HepG2 (cell line): ENCODE data around the gene ADARB2. TPM values are rescaled to one million over a fixed set of nuclear protein-coding genes. Genes with fewer than 3 reads are reported as not detected.

Experiments
- ATAC-seq: fragments of 200-7000 bp; cut with Tn5 transposase; 3 replicates; pipeline ENCODE4 v1.9.1; 2020; ENCODE audit warnings: mild to moderate bottlenecking, moderate library complexity
- BruUV-seq: library from RNA; stranded (reverse); fragments of 400-500 nt; replicated peaks from 2 replicates; lab custom pipeline; 2021; lab: Mats Ljungman, UMichigan
- CTCF ChIA-PET: fragments of 300-600 bp; formaldehyde crosslinking; extraction: SDS; loops from one replicate; lab custom pipeline; 2021; ENCODE audit warnings: low total read pairs, inconsistent platforms, low intra/inter-chr PET ratio; lab: Yijun Ruan, JAX
- POLR2A ChIA-PET: fragments of 350-600 bp; sonication (Branson Sonifier 250); formaldehyde crosslinking; loops from one replicate; lab custom pipeline; 2020; ENCODE audit warnings: antibody characterized with exemption, inconsistent platforms; lab: Yijun Ruan, JAX
- DNase-seq: peaks from one replicate; pipeline ENCODE4 v3.0.0-alpha.2; 2015; ENCODE audit warnings: low spot score
- FAIRE-seq: peaks from 3 replicates; lab custom pipeline; 2011; peaks lifted over from hg19 to GRCh38; lab: Jason Lieb, UNC
- H2AFZ ChIP-seq: one replicate; pipeline ENCODE4 v1.6.1; 2011; ENCODE audit warnings: low read length, inconsistent platforms
- H3K27ac ChIP-seq: fragments of 300-600 bp; 3 replicates; pipeline ENCODE4 v1.8.0; 2011; ENCODE audit warnings: mixed run types, mild to moderate bottlenecking, mixed read lengths, low read length, inconsistent platforms; ENCODE audit not compliant: insufficient read depth; ENCODE audit errors: extremely low read length
- H3K27me3 ChIP-seq, 2 experiments: fragments of 200-600 bp in 1 of 2; 2 replicates in 1 of 2; 3 replicates in 1 of 2; pipeline versions ENCODE4 v1.6.0 to v1.8.0; 2011; ENCODE audit warnings: low read length in 2 of 2, mild to moderate bottlenecking in 2 of 2, moderate library complexity in 2 of 2, inconsistent platforms in 1 of 2; ENCODE audit not compliant: insufficient read depth in 2 of 2, control insufficient read depth in 1 of 2
- H3K36me3 ChIP-seq, 2 experiments: fragments of 200-600 bp in 1 of 2; replicated peaks in 1 of 2; 2 replicates in 1 of 2; 3 replicates in 1 of 2; pipeline versions ENCODE4 v1.5.1 to v1.8.0; 2011; ENCODE audit warnings: low read length in 2 of 2, inconsistent platforms in 1 of 2; ENCODE audit not compliant: insufficient read depth in 2 of 2, control insufficient read depth in 1 of 2
- H3K4me1 ChIP-seq: 2 replicates; pipeline ENCODE4 v1.5.1; 2012; ENCODE audit warnings: low read length, inconsistent platforms; ENCODE audit not compliant: insufficient read depth
- H3K4me2 ChIP-seq: 2 replicates; pipeline ENCODE4 v1.6.0; 2011; ENCODE audit warnings: low read depth, low read length, inconsistent platforms
- H3K4me3 ChIP-seq, 3 experiments: fragments of 200-600 bp in 1 of 3; sonication (generic), shearing (Covaris generic) in 1 of 3; replicated peaks in 1 of 3; 2 replicates each; pipeline ENCODE4 v1.5.1; 2011 to 2016; ENCODE audit warnings: low read length in 3 of 3, inconsistent platforms in 2 of 3, low read depth in 2 of 3, mild to moderate bottlenecking in 2 of 3, control low read depth in 1 of 3, mixed read lengths in 1 of 3; ENCODE audit not compliant: insufficient read depth in 1 of 3
- H3K79me2 ChIP-seq: one replicate; pipeline ENCODE4 v1.6.1; 2011; ENCODE audit warnings: low read length, inconsistent platforms; ENCODE audit not compliant: insufficient read depth
- H3K9ac ChIP-seq: 2 replicates; pipeline ENCODE4 v1.6.0; 2011; ENCODE audit warnings: mild to moderate bottlenecking, low read depth, low read length, inconsistent platforms; ENCODE audit not compliant: insufficient read depth
- H3K9me3 ChIP-seq: 2 replicates; pipeline ENCODE4 v1.5.1; 2012; ENCODE audit warnings: mild to moderate bottlenecking, low read length
- H4K20me1 ChIP-seq: 2 replicates; pipeline ENCODE4 v1.6.0; 2011; ENCODE audit warnings: inconsistent platforms, mild to moderate bottlenecking, low read length, moderate library complexity; ENCODE audit not compliant: insufficient read depth
- ATF1 ChIP-seq: IDR thresholded peaks from 2 replicates; pipeline ENCODE4 v1.6.1; 2016; ENCODE audit warnings: mild to moderate bottlenecking, control low read depth
- ATRX ChIP-seq: sonication (generic); formaldehyde crosslinking; IDR thresholded peaks from 2 replicates; pipeline ENCODE4 v1.4.0; 2020; ENCODE audit warnings: missing genetic modification reagents, borderline replicate concordance
- CAMTA2 ChIP-seq: sonication (generic); formaldehyde crosslinking; IDR thresholded peaks from 2 replicates; pipeline ENCODE4 v1.4.0; 2020; ENCODE audit warnings: mild to moderate bottlenecking, missing genetic modification reagents, borderline replicate concordance
- ELF3 ChIP-seq: IDR thresholded peaks from 2 replicates; pipeline ENCODE4 v1.6.1; 2016; ENCODE audit warnings: missing genetic modification reagents, missing compliant biosample characterization
- PHB2 ChIP-seq: fragments of 450-650 bp; IDR thresholded peaks from 2 replicates; pipeline ENCODE4 v1.6.1; 2018; ENCODE audit not compliant: partially characterized antibody
- RFX1 ChIP-seq: fragments of 450-650 bp; IDR thresholded peaks from 2 replicates; pipeline ENCODE4 v1.6.1; 2017
- SMYD3 ChIP-seq: sonication (generic); formaldehyde crosslinking; IDR thresholded peaks from 2 replicates; pipeline ENCODE4 v1.8.1; 2023; ENCODE audit warnings: mild to moderate bottlenecking, missing genetic modification reagents
- SNAI1 ChIP-seq: sonication (generic); formaldehyde crosslinking; IDR thresholded peaks from 2 replicates; pipeline ENCODE4 v1.5.0; 2020; ENCODE audit warnings: mild to moderate bottlenecking, missing genetic modification reagents, borderline replicate concordance
- SP5 ChIP-seq: IDR thresholded peaks from 2 replicates; pipeline ENCODE4 v1.6.1; 2016; ENCODE audit warnings: low read depth, borderline replicate concordance
- U2AF1 ChIP-seq: fragments of 200-400 bp; formaldehyde crosslinking; optimal IDR thresholded peaks from 2 replicates; pipeline ENCODE3; 2017; ENCODE audit warnings: mild to moderate bottlenecking, low read depth, low read length
- ZFP37 ChIP-seq: sonication (generic); formaldehyde crosslinking; IDR thresholded peaks from 2 replicates; pipeline ENCODE4 v1.4.0; 2020; ENCODE audit warnings: missing genetic modification reagents, borderline replicate concordance
- ZFX ChIP-seq: sonication (generic); formaldehyde crosslinking; IDR thresholded peaks from 2 replicates; pipeline ENCODE4 v1.4.0; 2020; ENCODE audit warnings: mild to moderate bottlenecking, low read depth, missing genetic modification reagents, moderate library complexity
- ZNF234 ChIP-seq: sonication (generic); formaldehyde crosslinking; conservative IDR thresholded peaks from 2 replicates; pipeline ENCODE4 v1.5.1; 2020; ENCODE audit warnings: mild to moderate bottlenecking, missing genetic modification reagents
- ZNF605 ChIP-seq: sonication (generic); formaldehyde crosslinking; IDR thresholded peaks from 2 replicates; pipeline ENCODE4 v1.8.0; 2022; ENCODE audit warnings: mild to moderate bottlenecking, missing genetic modification reagents
- ZNF670 ChIP-seq: sonication (generic); formaldehyde crosslinking; IDR thresholded peaks from 2 replicates; pipeline ENCODE4 v1.8.0; 2022; ENCODE audit warnings: mild to moderate bottlenecking, missing genetic modification reagents, borderline replicate concordance
- WGBS: methylation state at CpG from one replicate; pipeline ENCODE4 v1.1.6; 2017; ENCODE audit warnings: low lambda C conversion rate; 5-methylcytosine and 5-hydroxymethylcytosine counted together
- in situ Hi-C: cut with HindIII; loops from 2 replicates; pipeline ENCODE4 v1.10.0; 2017; ENCODE audit warnings: low pct_unique_long_range_greater_than_20kb; ENCODE audit not compliant: extremely low pct_ligation_motif_present
- intact Hi-C: fragments of 100-400 bp; cut with micrococcal nuclease; formaldehyde crosslinking; loops from one replicate; pipeline ENCODE4 v1.10.0; 2022; ENCODE audit not compliant: unreplicated experiment
- polyA plus RNA-seq, 8 experiments: library from polyadenylated mRNA; depleted of rRNA in 3 of 8; stranded (reverse) in 7 of 8; unstranded in 1 of 8; fragments of >200 nt; fragmentation: Illumina TruSeq in 4 of 8; extraction: Trizol in 4 of 8; gene quantifications; 2 replicates each; pipeline versions ENCODE4 v1.2.1 to v1.2.3, GENCODE V29; 2011 to 2016; ENCODE audit warnings: low read depth in 4 of 8, missing spikeins in 1 of 8, mixed read lengths in 1 of 8; ENCODE audit not compliant: insufficient read depth in 1 of 8
- total RNA-seq, 5 experiments: library from RNA; depleted of rRNA; stranded (reverse); fragments of >200 nt; fragmentation: Illumina TruSeq; extraction: Trizol; gene quantifications; 2 replicates each; pipeline ENCODE4 v1.2.3, GENCODE V29; 2016; ENCODE audit warnings: low read depth in 1 of 5
- TF ChIP-seq, protein P1 (sequence below): sonication (generic); formaldehyde crosslinking; IDR thresholded peaks from 2 replicates; pipeline ENCODE4 v1.5.0; 2020; ENCODE audit warnings: mild to moderate bottlenecking, missing genetic modification reagents
- TF ChIP-seq, protein P2 (sequence below): sonication (generic); formaldehyde crosslinking; IDR thresholded peaks from 2 replicates; pipeline ENCODE4 v1.5.0; 2020; ENCODE audit warnings: missing genetic modification reagents
- TF ChIP-seq, protein P3 (sequence below): IDR thresholded peaks from 2 replicates; pipeline ENCODE4 v1.6.1; 2016

Gene ADARB2
- total and polyA plus RNA-seq, 2 of the 13 experiments (the other 11 are each of a cell fraction or from before 2014, with no cell fraction given): not detected

DNA sequence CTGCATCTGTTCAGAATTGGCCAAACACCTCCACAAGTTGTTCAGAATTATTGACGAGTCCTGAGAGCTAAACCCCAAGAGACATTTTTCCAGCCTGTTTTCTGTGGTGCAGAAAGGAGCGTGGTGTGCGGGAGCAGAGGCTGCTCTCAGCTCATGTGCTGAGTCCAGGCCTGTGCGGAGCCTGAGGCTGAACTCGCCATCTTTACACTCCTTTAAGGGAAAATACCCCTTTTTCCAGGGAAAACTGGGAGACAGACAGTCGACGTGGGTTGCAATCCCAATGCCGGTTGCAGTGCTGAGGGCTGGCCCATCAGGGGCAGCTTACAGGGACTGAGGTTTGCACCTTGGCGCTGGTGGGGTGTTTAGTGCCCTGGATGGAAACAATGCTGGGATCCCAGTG is 112.2 kb downstream of the ADARB2 start:
- ATAC-seq: no peak
- Histone ChIP-seq H3K4me2 (no peak overlapping the region), H3K36me3 (no peaks in the 10 kb centered on the region)
- no peak for FAIRE-seq
- intact Hi-C loops: no loop called here
- in situ Hi-C loops: no loop called here
- BruUV-seq: no TSS peak
- POLR2A ChIA-PET: no interaction called here
- no peak for DNase-seq
- WGBS: 69% methylated on average over 3 of the region's 9 CpGs
- no peak for TF ChIP-seq ZNF670 (CRISPR knock-in tag)
- TF ChIP-seq, protein P1, sequence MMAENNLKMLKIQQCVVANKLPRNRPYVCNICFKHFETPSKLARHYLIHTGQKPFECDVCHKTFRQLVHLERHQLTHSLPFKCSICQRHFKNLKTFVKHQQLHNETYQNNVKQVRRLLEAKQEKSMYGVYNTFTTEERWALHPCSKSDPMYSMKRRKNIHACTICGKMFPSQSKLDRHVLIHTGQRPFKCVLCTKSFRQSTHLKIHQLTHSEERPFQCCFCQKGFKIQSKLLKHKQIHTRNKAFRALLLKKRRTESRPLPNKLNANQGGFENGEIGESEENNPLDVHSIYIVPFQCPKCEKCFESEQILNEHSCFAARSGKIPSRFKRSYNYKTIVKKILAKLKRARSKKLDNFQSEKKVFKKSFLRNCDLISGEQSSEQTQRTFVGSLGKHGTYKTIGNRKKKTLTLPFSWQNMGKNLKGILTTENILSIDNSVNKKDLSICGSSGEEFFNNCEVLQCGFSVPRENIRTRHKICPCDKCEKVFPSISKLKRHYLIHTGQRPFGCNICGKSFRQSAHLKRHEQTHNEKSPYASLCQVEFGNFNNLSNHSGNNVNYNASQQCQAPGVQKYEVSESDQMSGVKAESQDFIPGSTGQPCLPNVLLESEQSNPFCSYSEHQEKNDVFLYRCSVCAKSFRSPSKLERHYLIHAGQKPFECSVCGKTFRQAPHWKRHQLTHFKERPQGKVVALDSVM: no peak
- TF ChIP-seq ZFX (CRISPR knock-in tag): no peak
- no peak for TF ChIP-seq SNAI1 (CRISPR knock-in tag)
- no peak for TF ChIP-seq SP5
- no peak for TF ChIP-seq RFX1
- no peak for TF ChIP-seq ATRX (CRISPR knock-in tag)
- no peak for TF ChIP-seq ATF1 (CRISPR knock-in tag)
- TF ChIP-seq, all 625 proteins: peak for 0
- Histone ChIP-seq H3K4me1 (no peaks in the 10 kb centered on the region), H3K27me3 (peaks cover 3 to 44% of the 10 kb centered on the region in 2 experiments; a peak in 3 of 5 replicates), H2AFZ (no peak overlapping the region), H3K27ac (no peak overlapping the region), H3K79me2 (no peaks in the 10 kb centered on the region), H3K9me3 (no peaks in the 10 kb centered on the region), H4K20me1 (no peaks in the 10 kb centered on the region), H3K4me3 (no peak overlapping the region), H3K9ac (no peak overlapping the region)
- CTCF ChIA-PET: no interaction called here

DNA sequence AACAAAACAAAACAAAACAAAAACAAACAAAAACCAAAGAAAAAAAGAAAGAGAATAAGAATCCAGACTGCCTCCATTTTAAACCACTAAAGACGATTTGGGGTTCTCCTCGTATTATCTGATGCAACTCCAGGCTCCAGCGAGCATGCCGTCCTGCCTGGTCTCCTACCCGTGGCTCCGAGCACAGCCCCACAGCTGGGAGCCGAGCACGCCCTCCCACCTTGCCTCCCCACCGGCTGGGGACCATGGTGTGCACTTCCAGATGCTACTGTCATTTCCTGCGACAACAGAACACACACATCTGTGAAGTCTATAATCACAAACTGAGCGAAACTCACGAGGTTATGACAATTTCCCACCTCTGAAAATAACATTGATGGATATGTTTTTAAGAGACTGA is 113.1 kb downstream of the ADARB2 start:
- DNase-seq (no peak), FAIRE-seq (no peak), ATAC-seq (no peak)
- BruUV-seq: no TSS peak
- 19% methylated on average over 7 of the region's 12 CpGs for WGBS
- no peaks in the 10 kb centered on the region for H3K79me2 ChIP-seq
- no peaks in the 10 kb centered on the region for H3K4me1 ChIP-seq
- no peaks in the 10 kb centered on the region for H4K20me1 ChIP-seq
- no peak overlapping the region for H3K9ac ChIP-seq
- no peaks in the 10 kb centered on the region for H3K9me3 ChIP-seq
- H3K27me3 ChIP-seq: peaks cover 3 to 44% of the 10 kb centered on the region in 2 experiments; a peak in 3 of 5 replicates
- ChIA-PET CTCF (no interaction called here), POLR2A (no interaction called here)
- no peak overlapping the region for H3K4me3 ChIP-seq
- in situ Hi-C loops (no loop called here), intact Hi-C loops (no loop called here)
- no peaks in the 10 kb centered on the region for H3K36me3 ChIP-seq
- no peak overlapping the region for H3K4me2 ChIP-seq
- no peak overlapping the region for H3K27ac ChIP-seq
- H2AFZ ChIP-seq: no peak overlapping the region
- no peak for TF ChIP-seq U2AF1
- TF ChIP-seq, protein P2, sequence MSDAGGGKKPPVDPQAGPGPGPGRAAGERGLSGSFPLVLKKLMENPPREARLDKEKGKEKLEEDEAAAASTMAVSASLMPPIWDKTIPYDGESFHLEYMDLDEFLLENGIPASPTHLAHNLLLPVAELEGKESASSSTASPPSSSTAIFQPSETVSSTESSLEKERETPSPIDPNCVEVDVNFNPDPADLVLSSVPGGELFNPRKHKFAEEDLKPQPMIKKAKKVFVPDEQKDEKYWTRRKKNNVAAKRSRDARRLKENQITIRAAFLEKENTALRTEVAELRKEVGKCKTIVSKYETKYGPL (CRISPR knock-in tag): no peak
- TF ChIP-seq ZNF234 (CRISPR knock-in tag): no peak
- TF ChIP-seq, protein P3, sequence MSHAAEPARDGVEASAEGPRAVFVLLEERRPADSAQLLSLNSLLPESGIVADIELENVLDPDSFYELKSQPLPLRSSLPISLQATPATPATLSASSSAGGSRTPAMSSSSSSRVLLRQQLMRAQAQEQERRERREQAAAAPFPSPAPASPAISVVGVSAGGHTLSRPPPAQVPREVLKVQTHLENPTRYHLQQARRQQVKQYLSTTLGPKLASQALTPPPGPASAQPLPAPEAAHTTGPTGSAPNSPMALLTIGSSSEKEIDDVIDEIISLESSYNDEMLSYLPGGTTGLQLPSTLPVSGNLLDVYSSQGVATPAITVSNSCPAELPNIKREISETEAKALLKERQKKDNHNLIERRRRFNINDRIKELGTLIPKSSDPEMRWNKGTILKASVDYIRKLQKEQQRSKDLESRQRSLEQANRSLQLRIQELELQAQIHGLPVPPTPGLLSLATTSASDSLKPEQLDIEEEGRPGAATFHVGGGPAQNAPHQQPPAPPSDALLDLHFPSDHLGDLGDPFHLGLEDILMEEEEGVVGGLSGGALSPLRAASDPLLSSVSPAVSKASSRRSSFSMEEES (CRISPR knock-in tag): no peak
- TF ChIP-seq PHB2: no peak
- TF ChIP-seq ELF3: no peak
- no peak for TF ChIP-seq SMYD3 (CRISPR knock-in tag)
- no peak for TF ChIP-seq ZFP37 (CRISPR knock-in tag)
- no peak for TF ChIP-seq ZNF605 (CRISPR knock-in tag)
- TF ChIP-seq CAMTA2 (CRISPR knock-in tag): no peak
